Measurements from ENCODE around the gene SOHLH1. TPM values are rescaled to one million over a fixed set of nuclear protein-coding genes. Genes with fewer than 3 reads are reported as not detected.

SOHLH1 gene
- total RNA-seq, 4 donors from 2014 or later = not detected

DNA sequence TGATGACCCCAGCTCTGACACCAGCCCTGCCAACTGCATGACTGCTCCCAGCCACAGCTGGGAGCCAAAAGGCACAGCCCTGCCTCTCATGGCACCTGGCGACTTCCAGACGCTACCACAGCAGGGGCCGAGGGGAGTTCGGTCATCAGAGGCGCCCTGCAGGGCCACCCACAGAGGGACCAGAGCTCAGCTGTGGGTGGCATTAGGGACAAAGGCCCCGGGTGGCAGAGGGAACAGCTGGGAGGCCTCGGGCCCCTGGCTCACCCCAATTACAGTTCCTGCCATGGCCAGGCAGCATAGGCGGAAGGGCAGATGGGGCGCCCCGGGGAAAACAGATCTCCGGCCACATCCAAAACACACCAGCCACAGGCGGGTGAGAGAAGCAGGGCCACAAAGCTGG, 3.6 kb downstream of the SOHLH1 start:
- H3K36me3 ChIP-seq = no peaks in the 10 kb centered on the region
- no peaks in the 10 kb centered on the region for H3K9me3 ChIP-seq
- H3K27ac ChIP-seq = no peak overlapping the region
- no peak for TF ChIP-seq POLR2A (IDR thresholded peaks at IDR 0.05)
- TF ChIP-seq, protein P1, sequence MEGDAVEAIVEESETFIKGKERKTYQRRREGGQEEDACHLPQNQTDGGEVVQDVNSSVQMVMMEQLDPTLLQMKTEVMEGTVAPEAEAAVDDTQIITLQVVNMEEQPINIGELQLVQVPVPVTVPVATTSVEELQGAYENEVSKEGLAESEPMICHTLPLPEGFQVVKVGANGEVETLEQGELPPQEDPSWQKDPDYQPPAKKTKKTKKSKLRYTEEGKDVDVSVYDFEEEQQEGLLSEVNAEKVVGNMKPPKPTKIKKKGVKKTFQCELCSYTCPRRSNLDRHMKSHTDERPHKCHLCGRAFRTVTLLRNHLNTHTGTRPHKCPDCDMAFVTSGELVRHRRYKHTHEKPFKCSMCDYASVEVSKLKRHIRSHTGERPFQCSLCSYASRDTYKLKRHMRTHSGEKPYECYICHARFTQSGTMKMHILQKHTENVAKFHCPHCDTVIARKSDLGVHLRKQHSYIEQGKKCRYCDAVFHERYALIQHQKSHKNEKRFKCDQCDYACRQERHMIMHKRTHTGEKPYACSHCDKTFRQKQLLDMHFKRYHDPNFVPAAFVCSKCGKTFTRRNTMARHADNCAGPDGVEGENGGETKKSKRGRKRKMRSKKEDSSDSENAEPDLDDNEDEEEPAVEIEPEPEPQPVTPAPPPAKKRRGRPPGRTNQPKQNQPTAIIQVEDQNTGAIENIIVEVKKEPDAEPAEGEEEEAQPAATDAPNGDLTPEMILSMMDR (IDR thresholded peaks at IDR 0.05) = no peak
- no peak overlapping the region for H3K4me3 ChIP-seq (replicated peaks in 1 of 3)
- H3K4me1 ChIP-seq = no peaks in the 10 kb centered on the region
- no peak for DNase-seq
- 67 to 75% methylated on average over 3 to 7 of the region's 12 CpGs for WGBS, 2 donors
- intact Hi-C loops (cut with DNase I) = loop anchor here (10.0 kb wide), 1 partner anchor 91 kb away; no protein-coding TSS in a partner anchor
- no peaks in the 10 kb centered on the region for H3K27me3 ChIP-seq

DNA sequence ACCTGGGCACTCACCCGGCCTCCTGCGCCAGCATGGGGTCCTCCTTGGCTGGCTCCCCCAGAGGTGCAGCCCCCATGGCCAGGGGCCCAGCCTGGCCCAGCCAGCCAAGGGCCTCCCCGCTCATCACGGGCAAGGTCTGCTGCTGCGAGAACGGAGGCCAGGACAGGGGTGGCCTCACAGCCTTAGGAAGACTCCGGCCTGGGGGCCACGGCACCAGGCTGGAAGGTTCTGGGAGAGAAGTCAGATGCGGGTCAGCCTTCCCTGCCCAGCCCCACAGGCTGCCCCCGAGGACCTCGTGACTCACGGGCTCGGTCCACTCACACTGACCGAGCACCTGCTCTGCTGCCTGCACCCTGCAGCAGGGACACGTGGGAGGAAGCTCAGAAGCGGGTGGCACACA, 4.2 kb downstream of the SOHLH1 start:
- 84 to 91% methylated on average over 4 to 12 of the region's 16 CpGs for WGBS, 2 donors
- no peak for DNase-seq
- intact Hi-C loops (cut with DNase I) = loop anchor here (10.0 kb wide), 1 partner anchor 90 kb away; no protein-coding TSS in a partner anchor
- Histone ChIP-seq H3K9me3 (no peaks in the 10 kb centered on the region), H3K4me3 (replicated peaks in 1 of 3) (no peak overlapping the region), H3K36me3 (no peaks in the 10 kb centered on the region), H3K27ac (no peak overlapping the region), H3K27me3 (no peaks in the 10 kb centered on the region), H3K4me1 (no peaks in the 10 kb centered on the region)
- TF ChIP-seq, protein P1 (IDR thresholded peaks at IDR 0.05) = no peak
- no peak for TF ChIP-seq POLR2A (IDR thresholded peaks at IDR 0.05)

DNA sequence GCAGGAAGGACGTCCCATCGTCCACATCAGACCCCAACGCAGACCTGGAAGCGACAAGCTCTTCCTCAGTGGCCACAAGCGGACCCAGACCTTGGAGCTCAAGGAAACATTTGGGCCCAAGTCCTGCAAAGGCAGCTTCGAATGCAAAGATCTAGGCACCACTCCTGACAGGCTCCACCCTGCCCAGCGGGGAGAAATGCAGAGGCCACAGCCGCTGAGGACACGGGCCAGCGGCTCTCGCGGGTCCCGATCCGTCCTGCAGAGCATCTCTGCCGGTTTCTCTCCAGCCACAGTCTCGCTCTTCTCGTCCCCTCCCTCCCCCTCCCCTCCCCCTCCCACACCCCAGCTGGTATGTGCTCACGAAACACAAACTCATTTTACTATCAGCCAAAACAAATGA, 4.9 kb downstream of the SOHLH1 start:
- 42 to 52% methylated on average over 14 to 18 of the region's 18 CpGs for WGBS, 2 donors
- no peaks in the 10 kb centered on the region for H3K36me3 ChIP-seq
- no peaks in the 10 kb centered on the region for H3K4me1 ChIP-seq
- no peaks in the 10 kb centered on the region for H3K27me3 ChIP-seq
- intact Hi-C loops (cut with DNase I) = loop anchor here (10.0 kb wide), 1 partner anchor 90 kb away; no protein-coding TSS in a partner anchor
- no peak overlapping the region for H3K27ac ChIP-seq
- no peak overlapping the region for H3K4me3 ChIP-seq (replicated peaks in 1 of 3)
- DNase-seq = no peak
- H3K9me3 ChIP-seq = no peaks in the 10 kb centered on the region
- TF ChIP-seq POLR2A (IDR thresholded peaks at IDR 0.05) = no peak

DNA sequence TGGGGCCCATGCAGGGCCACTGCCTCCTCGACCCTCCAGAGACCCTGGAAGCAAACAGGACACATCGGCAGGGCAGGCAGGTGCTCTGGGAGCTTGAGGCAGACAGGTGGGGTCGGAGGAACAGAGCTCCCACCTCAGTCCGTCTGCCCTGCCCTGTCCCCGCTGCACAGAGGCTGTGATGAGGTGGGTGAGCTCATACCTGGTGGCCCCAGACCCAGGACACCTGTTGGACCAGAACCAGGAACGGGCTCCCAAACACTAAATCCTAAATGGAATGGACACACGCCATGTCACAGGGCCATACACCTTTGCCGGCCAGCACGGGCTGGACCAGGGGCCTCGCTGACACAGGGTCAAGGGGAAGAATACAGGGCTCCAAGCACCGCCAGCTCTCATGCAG, 5.5 kb downstream of the SOHLH1 start:
- Histone ChIP-seq H3K27ac (no peak overlapping the region), H3K9me3 (no peaks in the 10 kb centered on the region), H3K36me3 (no peaks in the 10 kb centered on the region), H3K4me1 (no peaks in the 10 kb centered on the region), H3K27me3 (no peaks in the 10 kb centered on the region), H3K4me3 (replicated peaks in 1 of 3) (no peak overlapping the region)
- TF ChIP-seq, protein P1 (IDR thresholded peaks at IDR 0.05) = no peak
- TF ChIP-seq POLR2A (IDR thresholded peaks at IDR 0.05) = no peak
- DNase-seq = no peak
- 76 to 92% methylated on average over 5 to 6 of the region's 11 CpGs for WGBS, 2 donors
- intact Hi-C loops (cut with DNase I) = loop anchor here (10.0 kb wide), 1 partner anchor 89 kb away; no protein-coding TSS in a partner anchor

DNA sequence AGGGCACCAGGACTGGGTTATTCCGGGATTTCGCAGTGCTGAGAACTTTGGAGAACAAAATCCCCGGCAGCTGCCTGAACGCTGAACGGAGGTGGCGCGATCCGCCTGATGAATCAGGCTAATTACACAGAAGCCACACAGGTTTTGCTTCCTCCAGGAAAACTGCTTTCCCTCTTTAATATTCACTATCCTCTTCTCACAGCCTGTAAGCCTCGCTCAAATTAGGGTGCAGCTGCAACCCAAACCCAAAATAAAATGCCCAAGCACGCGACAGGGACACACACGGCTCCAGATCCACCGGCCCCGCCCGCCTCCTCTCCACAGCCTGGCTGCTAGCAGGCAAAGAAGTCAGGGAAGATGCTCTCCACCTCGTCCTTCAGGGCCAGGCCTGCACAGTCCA, 6.0 kb downstream of the SOHLH1 start:
- no peak overlapping the region for H3K27ac ChIP-seq
- no peaks in the 10 kb centered on the region for H3K4me1 ChIP-seq
- WGBS, 2 donors = 76 to 83% methylated on average over 16 of the region's 16 CpGs
- TF ChIP-seq POLR2A (IDR thresholded peaks at IDR 0.05) = no peak
- TF ChIP-seq, protein P1 (IDR thresholded peaks at IDR 0.05) = no peak
- no peak overlapping the region for H3K4me3 ChIP-seq (replicated peaks in 1 of 3)
- no peaks in the 10 kb centered on the region for H3K36me3 ChIP-seq
- intact Hi-C loops (cut with DNase I) = loop anchor here (10.0 kb wide), 1 partner anchor 88 kb away; no protein-coding TSS in a partner anchor
- no peaks in the 10 kb centered on the region for H3K9me3 ChIP-seq
- H3K27me3 ChIP-seq = no peaks in the 10 kb centered on the region
- DNase-seq = no peak
